Aorta (tissue), 5 donors: ENCODE measurements around the gene TMEM132C. TPM values are rescaled to one million over a fixed set of nuclear protein-coding genes. Genes with fewer than 3 reads are reported as not detected.

ENCODE experiments used
- ATAC-seq: fragments of 200-7000 bp; cut with Tn5 transposase; one replicate; pipeline ENCODE4 v1.9.1; 2022; ENCODE audit warnings: moderate library complexity; ENCODE audit not compliant: low FRiP score
- DNase-seq, 2 donors: peaks; one replicate each; pipeline ENCODE4 v3.0.0-alpha.2; 2020
- H3K27ac ChIP-seq, 2 donors: one replicate each; pipeline ENCODE4 v1.5.1; 2013; ENCODE audit warnings: low read length in 2 of 2, mild to moderate bottlenecking in 2 of 2, moderate library complexity in 2 of 2, control low read depth in 1 of 2, inconsistent platforms in 1 of 2, low read depth in 1 of 2
- H3K27me3 ChIP-seq, 2 donors: one replicate each; pipeline ENCODE4 v1.6.1; 2013; ENCODE audit warnings: control low read depth in 1 of 2, low read length in 1 of 2, mild to moderate bottlenecking in 1 of 2, moderate library complexity in 1 of 2; ENCODE audit not compliant: insufficient read depth in 2 of 2, control insufficient read depth in 1 of 2
- H3K36me3 ChIP-seq, 2 donors: one replicate each; pipeline ENCODE4 v1.6.1; 2013; ENCODE audit warnings: control low read depth in 1 of 2, low read length in 1 of 2, mild to moderate bottlenecking in 1 of 2; ENCODE audit not compliant: insufficient read depth in 2 of 2, control insufficient read depth in 1 of 2
- H3K4me1 ChIP-seq, 2 donors: one replicate each; pipeline ENCODE4 v1.6.1; 2013; ENCODE audit warnings: low read length in 2 of 2, control low read depth in 1 of 2, mild to moderate bottlenecking in 1 of 2, moderate library complexity in 1 of 2; ENCODE audit not compliant: insufficient read depth in 2 of 2, control insufficient read depth in 1 of 2
- H3K4me3 ChIP-seq, 2 donors: one replicate each; pipeline ENCODE4 v1.5.1; 2013; ENCODE audit warnings: low read length in 2 of 2, control low read depth in 1 of 2, mild to moderate bottlenecking in 1 of 2
- H3K9me3 ChIP-seq: one replicate; pipeline ENCODE4 v1.6.1; 2013; ENCODE audit warnings: mild to moderate bottlenecking, low read length; ENCODE audit not compliant: control insufficient read depth
- WGBS, 2 donors: extraction: QIAGEN DNeasy Blood & Tissue Kit; methylation state at CpG; one replicate each; pipeline ENCODE4 v1.1.7; 2013; 5-methylcytosine and 5-hydroxymethylcytosine counted together
- intact Hi-C, 2 donors: fragments of 100-400 bp; cut with DNase I; formaldehyde crosslinking; loops; one replicate each; pipeline versions ENCODE4 v1.14.2 to v1.15.0; 2022
- polyA plus RNA-seq, 2 donors: library from polyadenylated mRNA; stranded (reverse); fragments of 200-250 nt; gene quantifications; one replicate each; pipeline ENCODE4 v1.2.3, GENCODE V29; 2013
- total RNA-seq, 2 donors: library from RNA; stranded (reverse); fragmentation: NEBNext Ultra II Directional; extraction: Animal tissue kit (Norgen Biotek cat#: 25700); gene quantifications; one replicate each; pipeline ENCODE4 v1.2.1, GENCODE V29; 2021
- donor health status: healthy with polysubstance abuse.
- donor health status: Bipolar disorder and iron deficiency.
- donor health status: DM: no; HTN: no; CAD: no.
- donor health status: DM: no; HTN: no; CAD: no.
- donor health status: DM: yes; HTN: yes; CAD: no.

The TMEM132C gene
- total and polyA plus RNA-seq, 4 donors: 0.49 to 0.78 TPM; not detected in 2

DNA sequence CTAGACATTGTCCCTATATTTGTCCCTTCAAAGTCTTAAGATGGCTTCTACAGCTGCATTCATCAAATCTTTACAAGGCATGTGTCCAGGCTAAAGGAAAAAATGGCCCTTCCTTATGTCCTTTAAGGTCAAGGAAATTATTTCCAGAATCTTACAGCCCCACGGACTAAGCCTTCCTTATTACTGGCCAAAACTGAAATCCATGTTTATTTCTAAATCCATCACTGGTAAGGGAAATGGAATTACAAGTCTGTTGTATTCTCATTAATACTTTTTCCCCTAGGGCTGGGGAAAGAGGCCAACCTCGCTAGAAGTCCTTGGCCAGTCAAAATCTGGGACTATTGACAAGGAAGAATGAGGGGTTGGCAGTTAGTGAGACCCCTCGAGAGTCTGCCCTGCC lies 252.5 kb downstream of the TMEM132C start:
- ATAC-seq (no peak), DNase-seq (no peak)
- Histone ChIP-seq H3K9me3 (peaks cover 2% of the 10 kb centered on the region), H3K36me3 (no peaks in the 10 kb centered on the region), H3K4me3 (no peak overlapping the region), H3K27me3 (no peaks in the 10 kb centered on the region), H3K27ac (no peak overlapping the region), H3K4me1 (no peaks in the 10 kb centered on the region)
- intact Hi-C loops: no loop called here
- WGBS, 2 donors: 50 to 53% methylated on average over 3 of the region's 3 CpGs

DNA sequence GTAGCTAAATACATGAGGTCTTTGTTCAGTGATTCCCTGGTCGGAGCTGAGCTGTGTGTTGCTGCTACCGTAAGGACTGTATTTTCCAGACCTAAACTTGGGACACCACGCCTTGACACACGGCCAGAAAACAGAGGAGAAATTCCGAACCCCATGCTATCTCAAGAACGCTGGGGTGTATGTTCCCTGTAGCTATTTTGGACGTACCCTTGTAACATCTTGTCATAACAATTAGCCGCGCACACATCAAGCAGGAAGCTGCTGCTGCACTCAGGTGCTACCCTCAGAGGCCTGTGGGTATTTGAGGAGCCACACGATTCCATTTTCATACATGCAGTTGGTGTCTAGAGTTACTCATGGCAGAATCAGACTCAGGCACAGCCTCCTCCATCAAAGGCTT lies 255.0 kb downstream of the TMEM132C start:
- DNase-seq: no peak
- H3K27ac ChIP-seq: no peak overlapping the region
- intact Hi-C loops: no loop called here
- H3K27me3 ChIP-seq: no peaks in the 10 kb centered on the region
- no peak for ATAC-seq
- H3K9me3 ChIP-seq: no peaks in the 10 kb centered on the region
- H3K4me1 ChIP-seq: no peaks in the 10 kb centered on the region
- H3K36me3 ChIP-seq: no peaks in the 10 kb centered on the region
- H3K4me3 ChIP-seq: no peak overlapping the region
- 79 to 84% methylated on average over 10 of the region's 10 CpGs for WGBS, 2 donors

DNA sequence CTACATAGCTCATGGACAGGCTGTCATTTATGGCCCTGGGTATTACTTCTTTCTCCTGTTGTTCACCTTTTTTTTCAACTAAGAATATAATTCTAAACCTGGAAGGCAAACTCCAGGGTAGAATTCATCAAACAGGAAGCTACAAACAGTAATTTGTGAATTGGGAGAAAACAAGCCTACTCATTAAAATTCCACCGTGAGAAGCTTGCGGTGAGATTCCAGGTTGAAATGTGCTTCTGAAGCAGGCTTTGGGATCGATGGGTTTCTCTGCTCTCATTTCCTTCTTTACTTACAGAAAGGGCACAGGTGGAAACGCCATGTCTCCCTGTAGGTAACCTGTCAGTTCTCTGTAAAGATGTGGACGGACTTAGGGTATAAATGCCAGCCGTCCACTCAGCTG lies 257.5 kb downstream of the TMEM132C start:
- intact Hi-C loops: no loop called here
- H3K4me1 ChIP-seq: no peaks in the 10 kb centered on the region
- H3K9me3 ChIP-seq: no peaks in the 10 kb centered on the region
- DNase-seq: no peak
- H3K4me3 ChIP-seq: no peak overlapping the region
- no peak overlapping the region for H3K27ac ChIP-seq
- ATAC-seq: no peak
- 65 to 73% methylated on average over 6 of the region's 6 CpGs for WGBS, 2 donors
- no peaks in the 10 kb centered on the region for H3K36me3 ChIP-seq
- no peaks in the 10 kb centered on the region for H3K27me3 ChIP-seq

DNA sequence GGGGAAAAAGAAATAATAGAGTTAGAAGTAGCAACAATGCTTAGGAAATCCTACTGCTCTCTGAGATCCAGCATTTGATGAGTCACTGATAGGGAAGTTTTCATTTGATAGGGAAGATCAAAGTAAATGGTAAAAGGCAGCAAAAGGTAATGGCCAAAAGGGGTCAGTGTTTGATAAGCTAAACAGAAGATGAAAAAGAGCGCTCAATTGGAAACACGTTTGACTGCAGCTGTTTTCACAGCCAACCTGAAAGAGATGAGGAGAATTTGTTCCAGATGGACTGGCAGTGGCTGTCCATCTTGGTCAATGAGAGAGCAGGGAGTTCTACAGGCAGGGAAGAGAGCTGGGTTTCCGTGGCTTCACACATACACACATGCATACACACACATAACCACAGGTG lies 264.2 kb downstream of the TMEM132C start:
- Histone ChIP-seq H3K4me3 (no peak overlapping the region), H3K36me3 (no peaks in the 10 kb centered on the region), H3K27ac (no peak overlapping the region), H3K4me1 (no peaks in the 10 kb centered on the region), H3K27me3 (no peaks in the 10 kb centered on the region), H3K9me3 (no peaks in the 10 kb centered on the region)
- 16 to 32% methylated on average over 3 of the region's 3 CpGs for WGBS, 2 donors
- ATAC-seq: no peak
- intact Hi-C loops: no loop called here
- DNase-seq: no peak

DNA sequence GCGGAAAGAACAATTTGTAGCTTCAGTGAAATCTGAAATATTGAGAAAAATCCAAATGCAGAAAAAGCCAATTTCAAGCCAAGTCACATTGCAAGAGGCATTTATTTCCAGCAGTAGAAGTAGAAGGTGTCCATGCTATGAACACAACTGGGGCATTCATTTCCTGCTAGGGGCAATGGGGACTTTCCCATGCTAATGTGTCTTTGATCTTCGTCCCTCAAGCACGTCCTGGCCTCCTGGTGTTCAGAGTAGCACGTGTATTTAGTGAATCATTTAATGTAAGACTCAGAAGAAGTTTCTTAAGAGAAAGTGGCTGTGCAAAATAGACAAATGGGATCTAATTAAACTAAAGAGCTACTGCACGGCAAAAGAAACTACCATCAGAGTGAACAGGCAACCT lies 267.9 kb downstream of the TMEM132C start:
- intact Hi-C loops: no loop called here
- peaks cover 5% of the 10 kb centered on the region for H3K9me3 ChIP-seq
- ATAC-seq (no peak), DNase-seq (no peak)
- no peaks in the 10 kb centered on the region for H3K36me3 ChIP-seq
- 53 to 57% methylated on average over 5 of the region's 5 CpGs for whole genome bisulfite sequencing, 2 donors
- no peak overlapping the region for H3K4me3 ChIP-seq
- H3K4me1 ChIP-seq: no peaks in the 10 kb centered on the region
- no peak overlapping the region for H3K27ac ChIP-seq
- H3K27me3 ChIP-seq: no peaks in the 10 kb centered on the region

DNA sequence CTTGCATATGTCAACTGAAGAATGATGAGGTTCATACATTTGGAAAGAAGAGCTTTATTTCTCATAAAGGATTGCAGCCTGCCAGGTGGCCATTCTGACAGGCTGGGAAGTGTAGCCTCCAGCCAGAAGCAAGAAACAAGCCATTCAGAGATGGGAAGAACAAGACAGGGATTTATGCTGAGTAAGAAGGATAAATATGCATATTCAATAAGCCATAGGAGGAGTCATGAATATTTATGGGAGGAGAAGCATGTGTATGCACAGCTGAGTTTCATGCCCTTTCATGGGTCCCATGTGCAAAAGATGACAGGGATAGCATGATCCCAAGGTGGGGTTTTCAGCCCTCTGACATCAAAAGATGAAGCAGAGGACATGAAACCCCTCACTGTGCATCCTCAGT lies 269.8 kb downstream of the TMEM132C start:
- no peak for ATAC-seq
- intact Hi-C loops: no loop called here

DNA sequence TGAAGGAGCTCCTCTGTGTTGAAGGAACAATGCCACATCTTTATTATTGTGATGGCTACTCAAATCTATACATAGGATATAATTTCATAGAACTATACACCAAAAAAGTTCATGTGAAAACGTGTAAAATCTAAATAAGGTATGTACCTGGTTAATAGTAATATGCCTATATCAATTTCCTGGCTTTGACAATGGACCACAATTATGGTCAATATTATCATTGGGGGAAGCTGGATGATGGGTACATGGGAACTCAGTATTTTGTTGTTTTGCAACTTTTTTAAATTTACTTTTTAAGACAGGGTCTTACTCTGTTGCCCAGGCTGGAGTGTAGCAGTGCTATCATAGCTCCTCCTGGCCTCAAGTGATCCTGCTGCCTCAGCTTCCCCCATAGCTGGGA lies 270.7 kb downstream of the TMEM132C start:
- Histone ChIP-seq H3K27ac (no peak overlapping the region), H3K36me3 (no peaks in the 10 kb centered on the region), H3K4me3 (no peak overlapping the region), H3K27me3 (no peaks in the 10 kb centered on the region), H3K9me3 (peaks cover 5% of the 10 kb centered on the region), H3K4me1 (no peaks in the 10 kb centered on the region)
- DNase-seq (no peak), ATAC-seq (no peak)
- intact Hi-C loops: no loop called here
- 53 to 72% methylated on average over 1 of the region's 1 CpG for WGBS, 2 donors

More for the DNA sequence above, 269.8 kb downstream of the TMEM132C start:
- Histone ChIP-seq H3K9me3 (peaks cover 5% of the 10 kb centered on the region), H3K27ac (no peak overlapping the region), H3K4me3 (no peak overlapping the region), H3K36me3 (no peaks in the 10 kb centered on the region), H3K4me1 (no peaks in the 10 kb centered on the region), H3K27me3 (no peaks in the 10 kb centered on the region)
- DNase-seq: no peak

DNA sequence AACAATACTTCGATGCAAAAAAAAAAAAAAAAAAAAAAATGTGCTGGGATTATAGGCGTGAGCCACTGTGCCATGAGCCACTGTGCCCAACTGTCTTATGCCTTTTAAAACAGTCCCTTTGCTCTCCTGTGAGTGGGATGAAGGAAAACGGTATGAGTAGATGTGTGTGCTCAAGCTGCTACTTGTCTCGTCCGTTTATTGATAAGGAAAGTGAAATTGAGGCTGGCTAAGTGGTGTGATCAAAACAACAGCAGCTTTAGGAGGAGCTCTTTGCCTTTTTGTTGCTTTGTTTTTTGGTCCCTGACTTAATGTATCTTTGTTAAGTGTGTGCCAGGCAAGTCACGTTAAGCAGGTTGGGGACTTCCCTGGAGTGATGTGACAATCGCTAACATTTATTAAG lies 275.9 kb downstream of the TMEM132C start:
- H3K27ac ChIP-seq: no peak overlapping the region
- H3K9me3 ChIP-seq: peaks cover under 1% of the 10 kb centered on the region
- DNase-seq: no peak
- intact Hi-C loops: no loop called here
- no peaks in the 10 kb centered on the region for H3K27me3 ChIP-seq
- no peaks in the 10 kb centered on the region for H3K36me3 ChIP-seq
- ATAC-seq: no peak
- H3K4me1 ChIP-seq: no peaks in the 10 kb centered on the region
- 74 to 78% methylated on average over 6 to 7 of the region's 7 CpGs for WGBS, 2 donors
- no peak overlapping the region for H3K4me3 ChIP-seq

DNA sequence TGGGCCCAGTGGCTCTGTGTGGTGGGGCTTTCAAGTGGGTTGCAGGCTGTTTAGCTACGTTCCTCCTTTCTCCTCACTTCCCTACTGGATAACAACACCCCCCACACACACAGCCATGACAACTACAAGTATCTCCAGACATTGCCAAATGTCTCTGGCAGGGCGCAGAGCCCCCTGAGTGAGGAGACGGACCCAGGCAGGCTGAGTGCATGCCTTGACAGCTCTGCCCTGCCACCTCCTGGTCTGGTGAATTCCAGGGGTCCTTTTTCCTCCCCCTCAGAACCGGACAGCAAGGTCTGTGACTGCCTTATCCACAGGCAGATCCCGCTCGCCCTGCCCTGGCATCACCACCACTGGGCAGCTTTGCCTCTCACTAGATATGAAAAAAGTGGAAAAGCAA lies 276.5 kb downstream of the TMEM132C start:
- no peaks in the 10 kb centered on the region for H3K36me3 ChIP-seq
- H3K4me3 ChIP-seq: no peak overlapping the region
- DNase-seq: no peak
- H3K27ac ChIP-seq: no peak overlapping the region
- H3K4me1 ChIP-seq: no peaks in the 10 kb centered on the region
- intact Hi-C loops: no loop called here
- H3K9me3 ChIP-seq: no peaks in the 10 kb centered on the region
- 44 to 48% methylated on average over 6 of the region's 6 CpGs for WGBS, 2 donors
- no peaks in the 10 kb centered on the region for H3K27me3 ChIP-seq
- peak; percentile 50 for ATAC-seq
